ENCODE data around the gene LRP8. TPM values are rescaled to one million over a fixed set of nuclear protein-coding genes. Genes with fewer than 3 reads are reported as not detected.

LRP8 gene
- total and polyA plus RNA-seq, 2 of the 13 experiments (the other 11 are each of a cell fraction or from before 2014, with no cell fraction given): 17.3 to 17.4 TPM

GRCh38 chr1:53332186-53332564 is 4.3 kb upstream of the LRP8 start:
- no peaks in the 10 kb centered on the region for H3K36me3 ChIP-seq (replicated peaks in 1 of 2; ENCODE audit: control insufficient read depth in 1 of 2, insufficient read depth in 2 of 2, low read length in 2 of 2)
- H3K4me1 ChIP-seq (ENCODE audit: insufficient read depth, low read length): peaks cover 10% of the 10 kb centered on the region; the same call in 1 of the 2 replicates
- no peak for DNase-seq (ENCODE audit: low spot score)
- peaks cover 0 to 41% of the 10 kb centered on the region in 2 experiments; a peak in 4 of 5 replicates for H3K27me3 ChIP-seq (ENCODE audit: control insufficient read depth in 1 of 2, insufficient read depth in 2 of 2, low read length in 2 of 2)
- BruUV-seq (replicated peaks): no TSS peak
- H3K9me3 ChIP-seq (ENCODE audit: low read length): no peaks in the 10 kb centered on the region
- TF ChIP-seq MAX (IDR thresholded peaks at IDR 0.05) (no peak), ZMAT3 (CRISPR knock-in tag; conservative IDR thresholded peaks at IDR 0.05) (no peak)
- TF ChIP-seq, protein P1, sequence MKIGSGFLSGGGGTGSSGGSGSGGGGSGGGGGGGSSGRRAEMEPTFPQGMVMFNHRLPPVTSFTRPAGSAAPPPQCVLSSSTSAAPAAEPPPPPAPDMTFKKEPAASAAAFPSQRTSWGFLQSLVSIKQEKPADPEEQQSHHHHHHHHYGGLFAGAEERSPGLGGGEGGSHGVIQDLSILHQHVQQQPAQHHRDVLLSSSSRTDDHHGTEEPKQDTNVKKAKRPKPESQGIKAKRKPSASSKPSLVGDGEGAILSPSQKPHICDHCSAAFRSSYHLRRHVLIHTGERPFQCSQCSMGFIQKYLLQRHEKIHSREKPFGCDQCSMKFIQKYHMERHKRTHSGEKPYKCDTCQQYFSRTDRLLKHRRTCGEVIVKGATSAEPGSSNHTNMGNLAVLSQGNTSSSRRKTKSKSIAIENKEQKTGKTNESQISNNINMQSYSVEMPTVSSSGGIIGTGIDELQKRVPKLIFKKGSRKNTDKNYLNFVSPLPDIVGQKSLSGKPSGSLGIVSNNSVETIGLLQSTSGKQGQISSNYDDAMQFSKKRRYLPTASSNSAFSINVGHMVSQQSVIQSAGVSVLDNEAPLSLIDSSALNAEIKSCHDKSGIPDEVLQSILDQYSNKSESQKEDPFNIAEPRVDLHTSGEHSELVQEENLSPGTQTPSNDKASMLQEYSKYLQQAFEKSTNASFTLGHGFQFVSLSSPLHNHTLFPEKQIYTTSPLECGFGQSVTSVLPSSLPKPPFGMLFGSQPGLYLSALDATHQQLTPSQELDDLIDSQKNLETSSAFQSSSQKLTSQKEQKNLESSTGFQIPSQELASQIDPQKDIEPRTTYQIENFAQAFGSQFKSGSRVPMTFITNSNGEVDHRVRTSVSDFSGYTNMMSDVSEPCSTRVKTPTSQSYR (CRISPR knock-in tag; IDR thresholded peaks at IDR 0.05; ENCODE audit: borderline replicate concordance): no peak
- no peak for ATAC-seq
- ChIA-PET CTCF (ENCODE audit: low intra/inter-chr PET ratio, low total read pairs) (no interaction called here), POLR2A (no interaction called here)
- H3K9ac ChIP-seq (ENCODE audit: insufficient read depth, low read depth, low read length): no peak overlapping the region
- no peak overlapping the region for H3K4me2 ChIP-seq (ENCODE audit: low read depth, low read length)
- intact Hi-C loops (cut with micrococcal nuclease; ENCODE audit: unreplicated experiment): no loop called here
- H4K20me1 ChIP-seq (ENCODE audit: insufficient read depth, low read length): no peaks in the 10 kb centered on the region
- in situ Hi-C loops (cut with HindIII; ENCODE audit: extremely low pct_ligation_motif_present, low pct_unique_long_range_greater_than_20kb): no loop called here
- no peak for FAIRE-seq
- 0% methylated on average over 1 of the region's 3 CpGs for WGBS (ENCODE audit: low lambda C conversion rate)
- H3K27ac ChIP-seq (ENCODE audit: extremely low read length, insufficient read depth, low read length): no peak overlapping the region
- H3K79me2 ChIP-seq (ENCODE audit: insufficient read depth, low read length): no peaks in the 10 kb centered on the region
- H3K4me3 ChIP-seq (replicated peaks in 1 of 3; ENCODE audit: insufficient read depth in 1 of 3, low read depth in 2 of 3, low read length in 3 of 3): no peak overlapping the region
- H2AFZ ChIP-seq (ENCODE audit: low read length): no peak overlapping the region

DNA sequence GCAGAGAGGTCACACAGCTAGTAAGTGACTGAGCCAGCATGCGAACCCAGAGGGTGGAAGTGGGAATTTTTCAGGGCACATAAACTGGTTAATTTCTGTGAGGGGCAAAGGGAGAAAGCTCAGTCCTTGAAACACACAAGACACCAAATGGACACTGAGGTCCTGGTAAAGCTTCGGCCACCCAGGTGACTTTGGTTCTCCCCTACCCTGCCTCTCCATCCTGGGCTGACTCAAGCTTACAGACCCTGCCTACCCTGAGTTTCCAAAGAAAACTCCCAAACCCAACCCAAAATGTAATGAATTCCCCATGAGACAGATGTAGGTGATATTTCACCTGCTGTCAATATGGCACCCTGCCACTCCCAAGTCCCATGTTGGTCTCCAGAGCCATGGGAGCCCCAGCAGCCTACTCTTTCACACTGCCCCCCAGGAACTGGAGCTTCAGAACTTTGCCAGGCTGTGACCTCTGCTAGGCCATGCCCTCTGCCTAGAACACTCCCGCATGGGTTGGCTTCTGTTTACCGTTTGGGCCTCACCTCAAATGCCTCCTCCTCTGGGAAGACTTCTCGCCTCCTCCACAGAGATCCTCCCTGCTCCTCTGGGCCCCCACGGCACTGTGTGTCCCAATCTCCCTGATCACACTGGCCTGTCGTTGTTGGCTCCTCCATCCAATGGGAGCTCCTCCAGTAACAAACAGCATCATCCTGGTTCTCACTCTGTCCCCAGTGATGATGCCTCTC is 3.7 kb upstream of the LRP8 start:
- in situ Hi-C loops (cut with HindIII; ENCODE audit: extremely low pct_ligation_motif_present, low pct_unique_long_range_greater_than_20kb): no loop called here
- peaks cover 10% of the 10 kb centered on the region; the same call in 1 of the 2 replicates for H3K4me1 ChIP-seq (ENCODE audit: insufficient read depth, low read length)
- intact Hi-C loops (cut with micrococcal nuclease; ENCODE audit: unreplicated experiment): no loop called here
- no peaks in the 10 kb centered on the region for H3K9me3 ChIP-seq (ENCODE audit: low read length)
- no peaks in the 10 kb centered on the region for H3K36me3 ChIP-seq (replicated peaks in 1 of 2; ENCODE audit: control insufficient read depth in 1 of 2, insufficient read depth in 2 of 2, low read length in 2 of 2)
- DNase-seq (ENCODE audit: low spot score) (no peak), ATAC-seq (no peak), FAIRE-seq (no peak)
- no peak overlapping the region for H3K4me3 ChIP-seq (replicated peaks in 1 of 3; ENCODE audit: insufficient read depth in 1 of 3, low read depth in 2 of 3, low read length in 3 of 3)
- 33% methylated on average over 7 of the region's 7 CpGs for WGBS (ENCODE audit: low lambda C conversion rate)
- H3K27me3 ChIP-seq (ENCODE audit: control insufficient read depth in 1 of 2, insufficient read depth in 2 of 2, low read length in 2 of 2): peaks cover 0 to 41% of the 10 kb centered on the region in 2 experiments; a peak in 4 of 5 replicates
- H3K27ac ChIP-seq (ENCODE audit: extremely low read length, insufficient read depth, low read length): no peak overlapping the region
- no peak overlapping the region for H2AFZ ChIP-seq (ENCODE audit: low read length)
- H4K20me1 ChIP-seq (ENCODE audit: insufficient read depth, low read length): no peaks in the 10 kb centered on the region
- BruUV-seq (replicated peaks): no TSS peak
- peaks cover 5% of the 10 kb centered on the region for H3K79me2 ChIP-seq (ENCODE audit: insufficient read depth, low read length)
- no peak overlapping the region for H3K4me2 ChIP-seq (ENCODE audit: low read depth, low read length)
- H3K9ac ChIP-seq (ENCODE audit: insufficient read depth, low read depth, low read length): no peak overlapping the region
- ChIA-PET POLR2A (no interaction called here), CTCF (ENCODE audit: low intra/inter-chr PET ratio, low total read pairs) (no interaction called here)
- TF ChIP-seq ZNF333 (CRISPR knock-in tag; IDR thresholded peaks at IDR 0.05; ENCODE audit: borderline replicate concordance) (no peak), SIX1 (CRISPR knock-in tag; IDR thresholded peaks at IDR 0.05; ENCODE audit: borderline replicate concordance) (no peak), EEA1 (CRISPR knock-in tag; IDR thresholded peaks at IDR 0.05; ENCODE audit: borderline replicate concordance) (no peak), ASH2L (IDR thresholded peaks at IDR 0.05; ENCODE audit: insufficient read length, low read depth, low read length) (no peak), NAIF1 (CRISPR knock-in tag; IDR thresholded peaks at IDR 0.05; ENCODE audit: borderline replicate concordance) (no peak), MBNL3 (CRISPR knock-in tag; conservative IDR thresholded peaks at IDR 0.05) (no peak), RBFOX2 (IDR thresholded peaks at IDR 0.05; ENCODE audit: low read depth, low read length) (no peak), TBP (CRISPR knock-in tag; IDR thresholded peaks at IDR 0.05) (no peak)
- TF ChIP-seq, protein P2, sequence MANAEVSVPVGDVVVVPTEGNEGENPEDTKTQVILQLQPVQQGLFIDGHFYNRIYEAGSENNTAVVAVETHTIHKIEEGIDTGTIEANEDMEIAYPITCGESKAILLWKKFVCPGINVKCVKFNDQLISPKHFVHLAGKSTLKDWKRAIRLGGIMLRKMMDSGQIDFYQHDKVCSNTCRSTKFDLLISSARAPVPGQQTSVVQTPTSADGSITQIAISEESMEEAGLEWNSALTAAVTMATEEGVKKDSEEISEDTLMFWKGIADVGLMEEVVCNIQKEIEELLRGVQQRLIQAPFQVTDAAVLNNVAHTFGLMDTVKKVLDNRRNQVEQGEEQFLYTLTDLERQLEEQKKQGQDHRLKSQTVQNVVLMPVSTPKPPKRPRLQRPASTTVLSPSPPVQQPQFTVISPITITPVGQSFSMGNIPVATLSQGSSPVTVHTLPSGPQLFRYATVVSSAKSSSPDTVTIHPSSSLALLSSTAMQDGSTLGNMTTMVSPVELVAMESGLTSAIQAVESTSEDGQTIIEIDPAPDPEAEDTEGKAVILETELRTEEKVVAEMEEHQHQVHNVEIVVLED (CRISPR knock-in tag; IDR thresholded peaks at IDR 0.05; ENCODE audit: borderline replicate concordance): no peak
